Measurements from ENCODE around the gene MBD4. TPM values are rescaled to one million over a fixed set of nuclear protein-coding genes. Genes with fewer than 3 reads are reported as not detected.
"Not testable (repeated sequence)": the region's sequence is repeated elsewhere in the genome, so short reads cannot be mapped to it uniquely, and the experiment has no call there.

MBD4 gene
- total and polyA plus RNA-seq, 7 experiments from 2014 or later, result 37.9 to 56.6 (median 46.9) TPM

GRCh38 chr3:129393760-129394564 is 45.8 kb downstream of the MBD4 start:
- H3K27me3 Mint-ChIP-seq; intact Hi-C loops (cut with micrococcal nuclease); H3K9me3 Mint-ChIP-seq; H3K9me3 ChIP-seq (ENCODE audit: control insufficient read depth in 2 of 3, low read length in 3 of 3); H3K27ac Mint-ChIP-seq; H3K27me3 ChIP-seq (ENCODE audit: control insufficient read depth in 2 of 2, insufficient read depth in 2 of 2, low read length in 2 of 2); H3K4me3 Mint-ChIP-seq; H3K4me3 ChIP-seq (ENCODE audit: low read length); DNase-seq; H3K27ac ChIP-seq (ENCODE audit: low read depth, low read length); CTCF ChIA-PET; ATAC-seq: not testable (repeated sequence)
- Histone ChIP-seq H3K36me3 (ENCODE audit: control insufficient read depth in 2 of 3, insufficient read depth in 3 of 3, low read length in 3 of 3) (peaks cover 0 to 72% (median 0%) of the 10 kb centered on the region in 3 experiments), H3K4me1 (ENCODE audit: control insufficient read depth in 2 of 2, insufficient read depth in 2 of 2, low read length in 2 of 2) (peaks cover 10 to 13% of the 10 kb centered on the region in 2 donors)
- Mint-ChIP-seq H3K36me3 (peaks cover 7 to 38% (median 15%) of the 10 kb centered on the region in 5 donors), H3K4me1 (peaks cover 22 to 38% (median 31%) of the 10 kb centered on the region in 7 donors)
- POLR2A ChIA-PET, result interaction anchor here (1.0 kb wide), 1 partner anchor 14 kb away, joined by 3 read pairs; no protein-coding TSS in a partner anchor

- no peak for DNase-seq
- ChIA-PET CTCF (no interaction called here), POLR2A (no interaction called here)
- H3K27ac ChIP-seq (ENCODE audit: low read depth, low read length), result no peak overlapping the region
- no peak for ATAC-seq
- intact Hi-C loops (cut with micrococcal nuclease), result no loop called here
- H3K4me1 ChIP-seq (ENCODE audit: control insufficient read depth in 2 of 2, insufficient read depth in 2 of 2, low read length in 2 of 2), result peaks cover 5 to 9% of the 10 kb centered on the region in 2 donors
- no peak overlapping the region for H3K27ac Mint-ChIP-seq
- no peaks in the 10 kb centered on the region for H3K27me3 ChIP-seq (ENCODE audit: control insufficient read depth in 2 of 2, insufficient read depth in 2 of 2, low read length in 2 of 2)
- no peak overlapping the region for H3K4me3 Mint-ChIP-seq
- peaks cover 15 to 32% (median 25%) of the 10 kb centered on the region in 7 donors for H3K4me1 Mint-ChIP-seq
- H3K9me3 Mint-ChIP-seq, result no peaks in the 10 kb centered on the region
- H3K36me3 ChIP-seq (ENCODE audit: control insufficient read depth in 2 of 3, insufficient read depth in 3 of 3, low read length in 3 of 3), result peaks cover 0 to 77% (median 0%) of the 10 kb centered on the region in 3 experiments
- H3K4me3 ChIP-seq (ENCODE audit: low read length), result no peak overlapping the region
- H3K36me3 Mint-ChIP-seq, result peaks cover 8 to 43% (median 16%) of the 10 kb centered on the region in 5 donors
- no peaks in the 10 kb centered on the region for H3K27me3 Mint-ChIP-seq
- H3K9me3 ChIP-seq (ENCODE audit: control insufficient read depth in 2 of 3, low read length in 3 of 3), result no peaks in the 10 kb centered on the region
Observed at GRCh38 chr3:129393271-129393670, 46.5 kb downstream of the MBD4 start.

- H3K27ac ChIP-seq (ENCODE audit: low read depth, low read length); CTCF ChIA-PET; H3K4me3 ChIP-seq (ENCODE audit: low read length); ATAC-seq; POLR2A ChIA-PET; H3K27me3 ChIP-seq (ENCODE audit: control insufficient read depth in 2 of 2, insufficient read depth in 2 of 2, low read length in 2 of 2); H3K9me3 ChIP-seq (ENCODE audit: control insufficient read depth in 2 of 3, low read length in 3 of 3); intact Hi-C loops (cut with micrococcal nuclease); H3K27ac Mint-ChIP-seq; H3K9me3 Mint-ChIP-seq; DNase-seq; H3K27me3 Mint-ChIP-seq; H3K4me1 ChIP-seq (ENCODE audit: control insufficient read depth in 2 of 2, insufficient read depth in 2 of 2, low read length in 2 of 2): not testable (repeated sequence)
- H3K4me1 Mint-ChIP-seq, result peaks cover 8 to 22% (median 16%) of the 10 kb centered on the region in 7 donors
- H3K36me3 Mint-ChIP-seq, result peaks cover 11 to 53% (median 22%) of the 10 kb centered on the region in 5 donors
- peak overlapping the region in 1 of 10 donors; percentile 45 for H3K4me3 Mint-ChIP-seq
- H3K36me3 ChIP-seq (ENCODE audit: control insufficient read depth in 2 of 3, insufficient read depth in 3 of 3, low read length in 3 of 3), result peaks cover 0 to 87% (median 0%) of the 10 kb centered on the region in 3 experiments
Observed at GRCh38 chr3:129392106-129392887, 47.5 kb downstream of the MBD4 start.

GRCh38 chr3:129391583-129391982 is 48.2 kb downstream of the MBD4 start:
- H3K9me3 Mint-ChIP-seq; H3K4me3 ChIP-seq (ENCODE audit: low read length); H3K9me3 ChIP-seq (ENCODE audit: control insufficient read depth in 2 of 3, low read length in 3 of 3); H3K27me3 Mint-ChIP-seq; intact Hi-C loops (cut with micrococcal nuclease); CTCF ChIA-PET; H3K27ac ChIP-seq (ENCODE audit: low read depth, low read length); H3K4me3 Mint-ChIP-seq; ATAC-seq; H3K4me1 ChIP-seq (ENCODE audit: control insufficient read depth in 2 of 2, insufficient read depth in 2 of 2, low read length in 2 of 2); H3K27me3 ChIP-seq (ENCODE audit: control insufficient read depth in 2 of 2, insufficient read depth in 2 of 2, low read length in 2 of 2); POLR2A ChIA-PET; DNase-seq: not testable (repeated sequence)
- H3K36me3 Mint-ChIP-seq, result peaks cover 11 to 60% (median 23%) of the 10 kb centered on the region in 5 donors
- H3K27ac Mint-ChIP-seq, result peak overlapping the region in 1 of 9 donors; percentile 5
- peaks cover 2 to 15% (median 10%) of the 10 kb centered on the region in 7 donors for H3K4me1 Mint-ChIP-seq
- peaks cover 0 to 89% (median 0%) of the 10 kb centered on the region in 3 experiments for H3K36me3 ChIP-seq (ENCODE audit: control insufficient read depth in 2 of 3, insufficient read depth in 3 of 3, low read length in 3 of 3)

GRCh38 chr3:129389572-129389937 is 50.2 kb downstream of the MBD4 start:
- Histone ChIP-seq H3K36me3 (ENCODE audit: control insufficient read depth in 2 of 3, insufficient read depth in 3 of 3, low read length in 3 of 3) (peaks cover 0 to 69% (median 0%) of the 10 kb centered on the region in 3 experiments), H3K4me3 (ENCODE audit: low read length) (no peak overlapping the region), H3K27me3 (ENCODE audit: control insufficient read depth in 2 of 2, insufficient read depth in 2 of 2, low read length in 2 of 2) (no peaks in the 10 kb centered on the region), H3K9me3 (ENCODE audit: control insufficient read depth in 2 of 3, low read length in 3 of 3) (no peaks in the 10 kb centered on the region), H3K27ac (ENCODE audit: low read depth, low read length) (no peak overlapping the region), H3K4me1 (ENCODE audit: control insufficient read depth in 2 of 2, insufficient read depth in 2 of 2, low read length in 2 of 2) (no peaks in the 10 kb centered on the region)
- Mint-ChIP-seq H3K27me3 (no peaks in the 10 kb centered on the region), H3K9me3 (peaks cover 0 to 4% (median 0%) of the 10 kb centered on the region in 11 donors), H3K4me3 (no peak overlapping the region), H3K27ac (peak overlapping the region in 1 of 9 donors; percentile 69), H3K4me1 (peaks cover 0 to 3% (median 0%) of the 10 kb centered on the region in 7 donors), H3K36me3 (peaks cover 11 to 57% (median 20%) of the 10 kb centered on the region in 5 donors)
- DNase-seq, result no peak
- POLR2A ChIA-PET, result interaction anchor here (0.9 kb wide), 1 partner anchor 9 kb away, joined by 3 read pairs; no protein-coding TSS in a partner anchor
- ATAC-seq, result no peak
- intact Hi-C loops (cut with micrococcal nuclease), result no loop called here
- CTCF ChIA-PET, result no interaction called here

- POLR2A ChIA-PET, result interaction anchor here (0.9 kb wide), 1 partner anchor 10 kb away, joined by 3 read pairs; no protein-coding TSS in a partner anchor
- CTCF ChIA-PET; H3K27ac Mint-ChIP-seq; H3K4me1 Mint-ChIP-seq; H3K27ac ChIP-seq (ENCODE audit: low read depth, low read length); H3K27me3 ChIP-seq (ENCODE audit: control insufficient read depth in 2 of 2, insufficient read depth in 2 of 2, low read length in 2 of 2); DNase-seq; H3K27me3 Mint-ChIP-seq; H3K4me1 ChIP-seq (ENCODE audit: control insufficient read depth in 2 of 2, insufficient read depth in 2 of 2, low read length in 2 of 2); intact Hi-C loops (cut with micrococcal nuclease); H3K4me3 ChIP-seq (ENCODE audit: low read length); H3K9me3 ChIP-seq (ENCODE audit: control insufficient read depth in 2 of 3, low read length in 3 of 3); H3K9me3 Mint-ChIP-seq; ATAC-seq; H3K4me3 Mint-ChIP-seq: not testable (repeated sequence)
- peaks cover 11 to 56% (median 20%) of the 10 kb centered on the region in 5 donors for H3K36me3 Mint-ChIP-seq
- H3K36me3 ChIP-seq (ENCODE audit: control insufficient read depth in 2 of 3, insufficient read depth in 3 of 3, low read length in 3 of 3), result peaks cover 0 to 64% (median 0%) of the 10 kb centered on the region in 3 experiments
Observed at GRCh38 chr3:129388791-129389571, 50.8 kb downstream of the MBD4 start.

All from naive thymus-derived CD4-positive, alpha-beta T cell (primary cell).